ENCODE results near the gene SERPINB1. TPM values are rescaled to one million over a fixed set of nuclear protein-coding genes. Genes with fewer than 3 reads are reported as not detected.
"Not testable (repeated sequence)": the region's sequence is repeated elsewhere in the genome, so short reads cannot be mapped to it uniquely, and the experiment has no call there.

SERPINB1 gene
- total RNA-seq, 1 experiment from 2014 or later = 73.2 TPM

DNA sequence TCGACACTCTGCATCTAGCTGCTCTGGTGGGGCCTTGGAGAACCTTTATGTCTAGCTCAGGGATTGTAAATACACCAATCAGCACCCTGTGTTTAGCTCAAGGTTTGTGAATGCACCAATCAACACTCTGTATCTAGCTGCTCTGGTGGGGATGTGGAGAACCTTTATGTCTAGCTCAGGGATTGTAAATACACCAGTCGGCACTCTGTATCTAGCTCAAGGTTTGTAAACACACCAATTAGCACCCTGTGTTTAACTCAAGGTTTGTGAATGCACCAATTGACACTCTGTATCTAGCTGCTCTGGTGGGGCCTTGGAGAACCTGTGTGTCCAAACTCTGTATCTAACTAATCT is 19.0 kb upstream of the SERPINB1 start:
- CTCF ChIA-PET; ATAC-seq; H3K9ac ChIP-seq (ENCODE audit: low read length); H3K36me3 ChIP-seq (ENCODE audit: control insufficient read depth in 1 of 2, insufficient read depth in 2 of 2, low read length in 2 of 2); POLR2A ChIA-PET; H4K20me1 ChIP-seq (ENCODE audit: insufficient read depth); H2AFZ ChIP-seq (ENCODE audit: low read depth, low read length, poor library complexity, severe bottlenecking); H3K27ac ChIP-seq (ENCODE audit: low read depth, low read length); RAD21 ChIA-PET (ENCODE audit: low non-redundant PET in 1 of 2, low total read pairs in 2 of 2, uncharacterized antibody in 2 of 2, unreplicated experiment in 2 of 2); BruUV-seq (replicated peaks); H3K4me2 ChIP-seq (ENCODE audit: low read length); H3K9me3 ChIP-seq (ENCODE audit: control insufficient read depth in 1 of 2, insufficient read depth in 1 of 2, low read depth in 1 of 2, low read length in 2 of 2); H3K4me3 ChIP-seq (replicated peaks in 1 of 2; ENCODE audit: low read depth in 1 of 2, low read length in 2 of 2); H3K9me2 ChIP-seq (ENCODE audit: insufficient read depth); H3K79me2 ChIP-seq (ENCODE audit: insufficient read depth, low read length); H3K27me3 ChIP-seq (ENCODE audit: insufficient read depth, low read length); intact Hi-C loops (cut with micrococcal nuclease); DNase-seq (ENCODE audit: low read depth, low spot score): not testable (repeated sequence)
- H3K4me1 ChIP-seq (ENCODE audit: control insufficient read depth in 1 of 2, insufficient read depth in 2 of 2, low read length in 2 of 2) = peaks cover 33 to 57% of the 10 kb centered on the region in 2 experiments

DNA sequence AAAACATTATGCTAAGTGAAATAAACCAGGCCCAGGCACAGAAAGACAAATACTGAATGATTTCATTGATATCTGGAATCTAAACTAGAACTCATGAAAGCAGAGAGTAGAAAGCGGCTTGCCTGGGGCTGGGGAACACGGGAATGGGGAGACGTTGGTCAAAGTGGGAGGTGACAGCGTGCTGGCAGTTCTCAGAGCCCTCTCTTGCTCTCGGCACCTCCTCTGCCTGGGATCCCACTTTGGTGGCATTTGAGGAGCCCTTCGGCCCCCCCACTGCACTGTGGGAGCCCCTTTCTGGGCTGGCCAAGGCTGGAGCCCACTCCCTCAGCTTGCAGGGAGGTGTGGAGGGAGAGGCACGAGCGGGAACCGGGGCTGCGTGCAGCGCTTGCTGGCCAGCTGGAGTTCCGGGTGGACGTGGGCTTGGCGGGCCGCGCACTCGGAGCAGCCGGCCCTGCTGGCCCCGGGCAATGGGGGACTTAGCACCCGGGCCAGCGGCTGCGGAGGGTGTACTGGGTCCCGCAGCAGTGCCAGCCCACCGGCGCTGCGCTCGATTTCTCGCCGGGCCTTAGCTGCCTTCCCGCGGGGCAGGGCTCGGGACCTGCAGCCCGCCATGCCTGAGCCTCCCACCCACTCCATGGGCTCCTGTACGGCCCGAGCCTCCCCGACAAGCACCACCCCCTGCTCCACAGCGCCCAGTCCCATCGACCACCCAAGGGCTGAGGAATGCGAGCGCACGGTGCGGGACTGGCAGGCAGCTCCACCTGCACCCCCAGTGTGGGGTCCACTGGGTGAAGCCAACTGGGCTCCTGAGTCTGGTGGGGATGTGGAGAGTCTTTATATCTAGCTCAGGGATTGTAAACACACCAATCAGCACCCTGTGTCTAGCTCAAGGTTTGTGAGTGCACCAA is 18.4 kb upstream of the SERPINB1 start:
- RAD21 ChIA-PET (ENCODE audit: low non-redundant PET in 1 of 2, low total read pairs in 2 of 2, uncharacterized antibody in 2 of 2, unreplicated experiment in 2 of 2); H3K27me3 ChIP-seq (ENCODE audit: insufficient read depth, low read length); H3K4me3 ChIP-seq (replicated peaks in 1 of 2; ENCODE audit: low read depth in 1 of 2, low read length in 2 of 2); DNase-seq (ENCODE audit: low read depth, low spot score); H3K4me2 ChIP-seq (ENCODE audit: low read length); H3K9ac ChIP-seq (ENCODE audit: low read length); H3K9me2 ChIP-seq (ENCODE audit: insufficient read depth); BruUV-seq (replicated peaks); H3K36me3 ChIP-seq (ENCODE audit: control insufficient read depth in 1 of 2, insufficient read depth in 2 of 2, low read length in 2 of 2); CTCF ChIA-PET; intact Hi-C loops (cut with micrococcal nuclease); H3K79me2 ChIP-seq (ENCODE audit: insufficient read depth, low read length); POLR2A ChIA-PET; H2AFZ ChIP-seq (ENCODE audit: low read depth, low read length, poor library complexity, severe bottlenecking); H3K9me3 ChIP-seq (ENCODE audit: control insufficient read depth in 1 of 2, insufficient read depth in 1 of 2, low read depth in 1 of 2, low read length in 2 of 2); H4K20me1 ChIP-seq (ENCODE audit: insufficient read depth); ATAC-seq: not testable (repeated sequence)
- Histone ChIP-seq H3K27ac (ENCODE audit: low read depth, low read length) (peak overlapping the region; percentile 90), H3K4me1 (ENCODE audit: control insufficient read depth in 1 of 2, insufficient read depth in 2 of 2, low read length in 2 of 2) (peaks cover 37 to 57% of the 10 kb centered on the region in 2 experiments)
